Esophagus squamous epithelium (tissue), 5 donors: ENCODE results near the gene BNC2. TPM values are rescaled to one million over a fixed set of nuclear protein-coding genes. Genes with fewer than 3 reads are reported as not detected.

Source experiments
- DNase-seq: peaks from one replicate; lab custom pipeline; 2025; lab: John Stamatoyannopoulos, UW
- H3K27ac ChIP-seq, 4 donors: fragments of 200-600 bp; sonication (generic); one replicate each; pipeline ENCODE4 v1.5.1; 2016 to 2019; ENCODE audit warnings: mild to moderate bottlenecking in 1 of 4
- H3K27me3 ChIP-seq, 4 donors: fragments of 200-600 bp; sonication (generic); 1 replicate in 3 of 4; 2 replicates in 1 of 4; pipeline versions ENCODE4 v1.5.1 to v1.6.0; 2017 to 2021; ENCODE audit warnings: antibody characterized with exemption in 1 of 4
- H3K36me3 ChIP-seq, 3 donors: fragments of 200-600 bp; sonication (generic); one replicate each; pipeline ENCODE4 v1.5.1; 2016 to 2019
- H3K4me1 ChIP-seq, 3 donors: fragments of 200-600 bp; sonication (generic); one replicate each; pipeline ENCODE4 v1.5.1; 2017 to 2019
- H3K4me3 ChIP-seq, 4 donors: fragments of 200-600 bp; sonication (generic); 1 replicate in 3 of 4; 2 replicates in 1 of 4; pipeline ENCODE4 v1.5.1; 2016 to 2019; ENCODE audit warnings: mild to moderate bottlenecking in 2 of 4, moderate library complexity in 1 of 4
- H3K9me3 ChIP-seq, 3 donors: fragments of 200-600 bp; sonication (generic); one replicate each; pipeline ENCODE4 v1.5.1; 2016 to 2019
- POLR2A ChIP-seq, 4 donors: fragments of 450-650 bp; IDR thresholded peaks; one replicate each; pipeline ENCODE4 v1.6.1; 2017; ENCODE audit warnings: antibody characterized with exemption in 4 of 4, mild to moderate bottlenecking in 4 of 4, moderate library complexity in 3 of 4
- WGBS, 2 donors: methylation state at CpG; one replicate each; pipeline ENCODE4 v1.1.5; 2018; 5-methylcytosine and 5-hydroxymethylcytosine counted together
- intact Hi-C: fragments of 100-400 bp; cut with DNase I; formaldehyde crosslinking; loops from one replicate; pipeline ENCODE4 v1.15.0; 2022
- total RNA-seq, 4 donors: library from RNA; depleted of rRNA; stranded (reverse); fragments of >200 nt; gene quantifications; one replicate each; pipeline ENCODE4 v1.1.0, GENCODE V29; 2016
- TF ChIP-seq, protein P1 (sequence below), 6 experiments: fragments of 450-650 bp in 4 of 6; fragments of 200-600 bp in 2 of 6; sonication (generic) in 2 of 6; IDR thresholded peaks; one replicate each; pipeline ENCODE4 v1.5.1; 2016 to 2019; ENCODE audit warnings: antibody characterized with exemption in 6 of 6, mild to moderate bottlenecking in 4 of 6, moderate library complexity in 4 of 6
- donor health status: DM: yes; HTN: yes; CAD: no.

BNC2 gene
- total RNA-seq, 4 donors from 2014 or later: 3.6 to 41.8 (median 8.5) TPM

DNA sequence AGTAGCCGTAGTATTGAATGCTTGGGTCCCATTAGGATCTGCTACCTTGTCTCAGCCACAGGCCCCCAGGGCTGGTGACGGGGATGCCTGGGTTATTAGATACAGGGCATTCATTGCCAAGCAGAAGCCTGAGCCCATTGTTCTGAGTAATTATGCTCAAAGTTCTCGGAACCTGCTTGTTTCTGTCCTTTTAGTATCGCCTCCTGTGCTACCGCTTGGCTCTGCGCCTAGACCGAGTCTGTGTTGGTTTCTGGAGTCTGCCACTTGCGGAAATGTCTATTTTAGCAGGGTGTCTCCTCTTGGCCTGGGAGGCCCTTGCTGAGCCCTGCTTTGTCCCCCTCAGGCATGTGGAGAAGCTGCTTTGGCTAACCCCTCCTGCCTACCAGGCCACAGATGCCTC is 506.1 kb downstream of the BNC2 start:
- 67 to 89% methylated on average over 7 to 8 of the region's 8 CpGs for WGBS, 2 donors
- Histone ChIP-seq H3K4me1 (no peaks in the 10 kb centered on the region), H3K9me3 (no peaks in the 10 kb centered on the region), H3K27ac (peak overlapping the region in 2 of 4 donors; percentile 57 to 63), H3K36me3 (no peaks in the 10 kb centered on the region), H3K4me3 (no peak overlapping the region), H3K27me3 (peaks cover 0 to 65% (median 0%) of the 10 kb centered on the region in 4 donors)
- TF ChIP-seq POLR2A (IDR thresholded peaks at IDR 0.05): no peak
- TF ChIP-seq, protein P1, sequence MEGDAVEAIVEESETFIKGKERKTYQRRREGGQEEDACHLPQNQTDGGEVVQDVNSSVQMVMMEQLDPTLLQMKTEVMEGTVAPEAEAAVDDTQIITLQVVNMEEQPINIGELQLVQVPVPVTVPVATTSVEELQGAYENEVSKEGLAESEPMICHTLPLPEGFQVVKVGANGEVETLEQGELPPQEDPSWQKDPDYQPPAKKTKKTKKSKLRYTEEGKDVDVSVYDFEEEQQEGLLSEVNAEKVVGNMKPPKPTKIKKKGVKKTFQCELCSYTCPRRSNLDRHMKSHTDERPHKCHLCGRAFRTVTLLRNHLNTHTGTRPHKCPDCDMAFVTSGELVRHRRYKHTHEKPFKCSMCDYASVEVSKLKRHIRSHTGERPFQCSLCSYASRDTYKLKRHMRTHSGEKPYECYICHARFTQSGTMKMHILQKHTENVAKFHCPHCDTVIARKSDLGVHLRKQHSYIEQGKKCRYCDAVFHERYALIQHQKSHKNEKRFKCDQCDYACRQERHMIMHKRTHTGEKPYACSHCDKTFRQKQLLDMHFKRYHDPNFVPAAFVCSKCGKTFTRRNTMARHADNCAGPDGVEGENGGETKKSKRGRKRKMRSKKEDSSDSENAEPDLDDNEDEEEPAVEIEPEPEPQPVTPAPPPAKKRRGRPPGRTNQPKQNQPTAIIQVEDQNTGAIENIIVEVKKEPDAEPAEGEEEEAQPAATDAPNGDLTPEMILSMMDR (IDR thresholded peaks at IDR 0.05): no peak
- DNase-seq: no peak
- intact Hi-C loops: no loop called here

DNA sequence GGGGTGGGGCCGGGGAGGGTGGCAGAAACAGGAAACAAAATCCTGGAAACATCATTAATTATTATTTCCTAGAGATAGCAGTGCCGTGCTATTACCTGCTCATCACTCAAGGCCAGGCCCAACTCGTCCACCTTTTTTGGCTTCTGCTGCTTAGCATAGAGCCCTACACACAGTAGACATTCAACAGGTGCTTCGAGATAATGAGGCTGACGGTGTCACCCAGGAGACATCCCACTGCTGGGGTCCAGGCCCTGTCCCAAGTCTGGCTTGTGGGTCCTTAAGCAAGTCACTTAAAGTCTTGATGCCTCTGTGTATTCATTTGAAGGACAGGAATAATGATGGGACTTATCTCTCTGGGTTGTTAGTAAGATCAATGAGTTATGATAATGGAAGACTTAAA is 506.6 kb downstream of the BNC2 start:
- TF ChIP-seq, protein P1 (IDR thresholded peaks at IDR 0.05): no peak
- no peak for TF ChIP-seq POLR2A (IDR thresholded peaks at IDR 0.05)
- Histone ChIP-seq H3K36me3 (no peaks in the 10 kb centered on the region), H3K4me1 (no peaks in the 10 kb centered on the region), H3K4me3 (no peak overlapping the region), H3K9me3 (no peaks in the 10 kb centered on the region), H3K27ac (peak overlapping the region in 2 of 4 donors; percentile 57 to 63), H3K27me3 (peaks cover 0 to 62% (median 0%) of the 10 kb centered on the region in 4 donors)
- 56 to 58% methylated on average over 4 to 5 of the region's 5 CpGs for WGBS, 2 donors
- intact Hi-C loops: no loop called here
- no peak for DNase-seq

DNA sequence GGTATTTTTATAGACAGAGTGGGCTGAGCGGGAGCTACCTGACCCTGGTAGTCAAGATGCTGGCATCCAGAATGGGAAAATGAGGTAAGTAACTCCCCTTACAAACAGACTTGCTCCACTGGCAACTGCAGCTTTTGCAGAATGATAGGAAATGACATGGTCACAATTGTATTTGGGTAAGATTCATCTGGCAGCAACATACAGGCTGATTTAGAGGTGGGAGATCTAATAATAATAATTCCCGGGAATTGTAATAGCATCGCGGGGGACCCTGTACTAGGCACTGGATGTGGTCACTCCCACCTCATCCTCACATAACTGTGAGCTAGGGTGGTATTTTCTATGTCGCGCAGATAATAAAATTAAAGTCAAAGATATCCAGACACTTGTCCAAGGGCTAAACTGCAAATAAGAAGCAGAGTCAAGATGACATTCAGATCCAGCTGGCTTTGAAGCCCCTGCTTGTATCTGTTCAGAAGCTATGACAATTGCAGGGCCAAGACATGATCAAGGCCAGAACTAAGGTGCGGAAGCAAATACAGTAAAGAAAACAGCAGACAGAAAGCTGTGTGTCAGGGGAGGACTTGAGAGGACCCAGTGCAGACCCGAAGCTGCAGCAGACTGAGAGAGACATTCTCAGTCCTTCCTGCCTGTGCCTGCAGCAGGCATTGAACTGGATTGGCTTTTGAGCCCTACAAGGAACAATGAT is 507.2 kb downstream of the BNC2 start:
- TF ChIP-seq, protein P1 (IDR thresholded peaks at IDR 0.05): no peak
- TF ChIP-seq POLR2A (IDR thresholded peaks at IDR 0.05): no peak
- H3K27me3 ChIP-seq: peaks cover 0 to 62% (median 0%) of the 10 kb centered on the region in 4 donors
- H3K9me3 ChIP-seq: no peaks in the 10 kb centered on the region
- intact Hi-C loops: no loop called here
- peak overlapping the region in 2 of 4 donors; percentile 57 to 63 for H3K27ac ChIP-seq
- H3K4me3 ChIP-seq: no peak overlapping the region
- no peak for DNase-seq
- no peaks in the 10 kb centered on the region for H3K36me3 ChIP-seq
- 76 to 90% methylated on average over 8 of the region's 8 CpGs for WGBS, 2 donors
- no peaks in the 10 kb centered on the region for H3K4me1 ChIP-seq

DNA sequence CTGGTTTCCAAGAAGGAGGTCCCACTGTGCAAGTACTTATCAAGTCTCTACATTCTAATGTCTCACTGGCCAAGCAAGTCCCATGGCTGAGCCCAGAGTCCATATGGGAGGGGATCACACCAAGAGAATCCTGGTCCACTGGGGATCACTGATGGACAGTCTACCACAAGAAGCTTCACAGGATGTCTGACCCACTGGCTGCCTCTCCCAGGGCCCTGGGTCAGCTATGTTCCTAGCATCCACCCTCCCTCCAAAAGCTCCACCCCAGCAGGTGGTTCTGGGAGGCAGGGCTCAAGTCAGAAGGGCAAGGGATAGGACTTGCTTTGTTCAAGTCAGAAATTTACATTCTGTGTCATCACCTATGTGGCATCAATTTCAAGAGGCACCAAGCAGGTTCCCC is 508.5 kb downstream of the BNC2 start:
- TF ChIP-seq, protein P1 (IDR thresholded peaks at IDR 0.05): no peak
- TF ChIP-seq POLR2A (IDR thresholded peaks at IDR 0.05): no peak
- H3K27ac ChIP-seq: no peak overlapping the region
- H3K27me3 ChIP-seq: peaks cover 0 to 67% (median 0%) of the 10 kb centered on the region in 4 donors
- intact Hi-C loops: no loop called here
- DNase-seq: no peak
- no peaks in the 10 kb centered on the region for H3K4me1 ChIP-seq
- H3K36me3 ChIP-seq: no peaks in the 10 kb centered on the region
- H3K9me3 ChIP-seq: no peaks in the 10 kb centered on the region
- no peak overlapping the region for H3K4me3 ChIP-seq

DNA sequence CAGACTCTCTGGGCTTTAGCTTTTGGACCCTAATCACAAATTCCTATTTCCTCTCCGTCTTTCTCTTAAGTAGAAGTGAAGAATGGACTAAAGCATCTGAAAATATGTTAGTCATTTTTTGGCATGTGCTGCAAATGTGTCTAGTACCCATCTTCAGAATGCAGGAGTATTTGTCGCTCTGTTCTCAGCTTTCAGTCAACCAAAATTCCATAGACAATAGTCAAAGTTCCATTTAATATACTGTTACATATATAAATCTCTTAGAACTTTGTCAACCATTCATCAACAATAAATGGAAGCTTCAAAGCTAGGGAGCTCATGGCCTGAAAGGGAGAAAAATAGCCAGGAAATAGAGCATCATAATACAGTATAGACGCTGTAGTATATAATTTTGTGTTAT is 509.4 kb downstream of the BNC2 start:
- Histone ChIP-seq H3K36me3 (no peaks in the 10 kb centered on the region), H3K4me3 (no peak overlapping the region), H3K9me3 (no peaks in the 10 kb centered on the region), H3K4me1 (no peaks in the 10 kb centered on the region), H3K27ac (no peak overlapping the region), H3K27me3 (peaks cover 0 to 65% (median 0%) of the 10 kb centered on the region in 4 donors)
- 83 to 86% methylated on average over 3 of the region's 3 CpGs for WGBS, 2 donors
- DNase-seq: no peak
- intact Hi-C loops: no loop called here
- TF ChIP-seq, protein P1 (IDR thresholded peaks at IDR 0.05): no peak
- no peak for TF ChIP-seq POLR2A (IDR thresholded peaks at IDR 0.05)
